CD4-positive, alpha-beta T cell treated with Interleukin-4 for 1 hour (primary cell): ENCODE measurements around the gene SQSTM1.
A peak's percentile ranks its signal among the peaks of the same experiment; 100 is the strongest.

Source experiments
- DNase-seq, 2 donors: peaks; one replicate each; pipeline ENCODE4 v3.0.0-alpha.2; 2020 to 2022

The SQSTM1 gene

GRCh38 chr5:179795049-179795862 lies 25.4 kb upstream of the SQSTM1 start:
- no peak for DNase-seq

GRCh38 chr5:179795863-179796833 lies 24.6 kb upstream of the SQSTM1 start:
- peak; percentile 71 to 75 for DNase-seq

GRCh38 chr5:179796877-179797608 lies 23.7 kb upstream of the SQSTM1 start:
- no peak for DNase-seq

- no peak for DNase-seq
Measured at GRCh38 chr5:179797741-179798140, 23.0 kb upstream of the SQSTM1 start.

- no peak for DNase-seq
Measured at GRCh38 chr5:179798144-179798770, 22.4 kb upstream of the SQSTM1 start.

GRCh38 chr5:179798771-179799643 lies 21.7 kb upstream of the SQSTM1 start:
- no peak for DNase-seq

- no peak for DNase-seq
Measured at GRCh38 chr5:179799644-179799973, 21.1 kb upstream of the SQSTM1 start.

GRCh38 chr5:179800071-179800695 lies 20.5 kb upstream of the SQSTM1 start:
- no peak for DNase-seq

GRCh38 chr5:179800696-179801201 lies 20.0 kb upstream of the SQSTM1 start:
- DNase-seq: no peak

- DNase-seq: peak; percentile 85 to 86
Measured at GRCh38 chr5:179801304-179802206, 19.1 kb upstream of the SQSTM1 start.

GRCh38 chr5:179802207-179802883 lies 18.4 kb upstream of the SQSTM1 start:
- DNase-seq: no peak

GRCh38 chr5:179802950-179803562 lies 17.6 kb upstream of the SQSTM1 start:
- DNase-seq: no peak

GRCh38 chr5:179803651-179804554 lies 16.8 kb upstream of the SQSTM1 start:
- peak in 1 of 2 donors; percentile 39 for DNase-seq

GRCh38 chr5:179804555-179804947 lies 16.2 kb upstream of the SQSTM1 start:
- no peak for DNase-seq

- no peak for DNase-seq
Measured at GRCh38 chr5:179805070-179805528, 15.6 kb upstream of the SQSTM1 start.

- DNase-seq: peak; percentile 43
Measured at GRCh38 chr5:179805529-179806249, 15.0 kb upstream of the SQSTM1 start.
